ENCODE measurements around the gene VPREB3. TPM values are rescaled to one million over a fixed set of nuclear protein-coding genes. Genes with fewer than 3 reads are reported as not detected.

The VPREB3 gene
- total RNA-seq, 1 experiment from 2014 or later = 0.88 TPM

DNA sequence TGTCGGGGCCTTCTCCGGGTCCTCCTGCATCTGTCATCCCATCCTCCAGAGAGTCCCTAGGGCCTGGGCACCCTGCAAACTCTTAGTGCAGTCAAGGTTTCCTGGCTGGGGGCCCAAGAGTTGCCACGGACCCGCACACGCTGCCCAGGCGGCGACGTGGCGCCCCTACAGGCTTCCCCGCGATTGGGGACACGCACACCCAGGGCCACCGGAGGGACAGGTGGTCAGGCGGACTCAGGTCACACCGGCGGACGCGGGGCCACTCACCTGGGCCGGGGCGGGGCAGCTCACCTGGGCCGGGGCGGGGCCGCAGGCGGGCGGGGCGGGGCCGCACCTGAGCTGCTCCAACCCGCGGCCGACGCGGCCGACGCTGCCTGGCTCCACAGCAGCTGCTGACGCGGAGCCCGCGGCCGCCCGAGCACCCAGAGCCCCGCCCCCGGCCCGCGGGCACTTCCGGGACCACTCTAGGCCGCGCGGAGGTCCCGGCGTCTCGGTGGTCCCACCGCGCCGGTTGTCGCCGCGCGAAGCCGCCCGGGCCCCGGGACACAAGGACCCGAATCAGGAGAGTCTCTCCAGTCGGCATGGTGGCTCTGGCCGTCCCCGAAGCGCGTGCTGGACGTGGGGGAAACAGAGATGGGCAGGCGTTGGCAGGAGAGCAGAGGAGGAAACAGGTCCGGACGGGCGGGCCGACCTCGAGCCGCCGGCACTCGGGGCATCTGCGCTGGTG is 3.3 kb downstream of the VPREB3 start, which contains the start of gene ZNF70:
Gene ZNF70, minus strand, starts transcription at position 399 of the 727 bp plus-strand sequence. CDS start 5,972 bp downstream, outside the sequence.
- Histone ChIP-seq H3K9me3 (ENCODE audit: low read depth, low read length, poor library complexity, severe bottlenecking) (no peaks in the 10 kb centered on the region), H3K4me3 (ENCODE audit: low read depth, low read length, poor library complexity, severe bottlenecking) (peak within 1 kb of the TSS; percentile 75), H3K36me3 (ENCODE audit: insufficient read depth, low read length, poor library complexity, severe bottlenecking) (no peaks in the 10 kb centered on the region), H3K27ac (ENCODE audit: low read depth, low read length, poor library complexity, severe bottlenecking) (peak within 1 kb of the TSS; percentile 96), H3K4me1 (ENCODE audit: insufficient read depth, low read length, poor library complexity, severe bottlenecking) (peaks cover 4% of the 10 kb centered on the region), H3K27me3 (replicated peaks; ENCODE audit: insufficient read depth, low read depth, low read length, poor library complexity) (no peaks in the 10 kb centered on the region)
- peak; percentile 93 for DNase-seq (ENCODE audit: low spot score)
- no peak for TF ChIP-seq EZH2 (IDR thresholded peaks at IDR 0.05; ENCODE audit: borderline replicate concordance, low read depth, low read length, poor library complexity, severe bottlenecking)
- TF ChIP-seq, protein P1, sequence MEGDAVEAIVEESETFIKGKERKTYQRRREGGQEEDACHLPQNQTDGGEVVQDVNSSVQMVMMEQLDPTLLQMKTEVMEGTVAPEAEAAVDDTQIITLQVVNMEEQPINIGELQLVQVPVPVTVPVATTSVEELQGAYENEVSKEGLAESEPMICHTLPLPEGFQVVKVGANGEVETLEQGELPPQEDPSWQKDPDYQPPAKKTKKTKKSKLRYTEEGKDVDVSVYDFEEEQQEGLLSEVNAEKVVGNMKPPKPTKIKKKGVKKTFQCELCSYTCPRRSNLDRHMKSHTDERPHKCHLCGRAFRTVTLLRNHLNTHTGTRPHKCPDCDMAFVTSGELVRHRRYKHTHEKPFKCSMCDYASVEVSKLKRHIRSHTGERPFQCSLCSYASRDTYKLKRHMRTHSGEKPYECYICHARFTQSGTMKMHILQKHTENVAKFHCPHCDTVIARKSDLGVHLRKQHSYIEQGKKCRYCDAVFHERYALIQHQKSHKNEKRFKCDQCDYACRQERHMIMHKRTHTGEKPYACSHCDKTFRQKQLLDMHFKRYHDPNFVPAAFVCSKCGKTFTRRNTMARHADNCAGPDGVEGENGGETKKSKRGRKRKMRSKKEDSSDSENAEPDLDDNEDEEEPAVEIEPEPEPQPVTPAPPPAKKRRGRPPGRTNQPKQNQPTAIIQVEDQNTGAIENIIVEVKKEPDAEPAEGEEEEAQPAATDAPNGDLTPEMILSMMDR (conservative IDR thresholded peaks at IDR 0.05; ENCODE audit: low read depth, low read length) = peak; percentile 44
- ChIA-PET POLR2A (ENCODE audit: low non-redundant PET) (no interaction called here), CTCF (interaction anchor here (0.9 kb wide), 1 partner anchor 10 kb away, joined by 9 read pairs; no protein-coding TSS in a partner anchor)
- intact Hi-C loops (cut with micrococcal nuclease; ENCODE audit: unreplicated experiment) = no loop called here
- BruUV-seq (replicated peaks) = no TSS peak

DNA sequence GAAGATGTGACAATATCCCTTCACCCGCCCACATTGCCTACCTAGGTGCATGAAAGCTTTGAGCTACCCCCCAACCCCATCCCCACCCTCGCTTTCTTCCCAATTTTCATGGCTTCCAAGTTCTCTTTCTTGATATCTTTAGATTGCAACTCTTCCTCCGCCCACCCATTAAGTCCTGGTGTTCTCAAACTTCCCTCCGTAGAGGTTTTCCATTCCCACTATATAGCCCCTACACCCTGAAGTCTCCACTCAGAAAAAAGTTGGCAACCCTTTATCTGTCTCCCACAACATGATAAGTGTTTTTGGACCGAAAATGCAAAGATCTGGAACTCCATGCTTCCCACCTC is 3.9 kb downstream of the VPREB3 start:
- Histone ChIP-seq H3K4me3 (ENCODE audit: low read depth, low read length, poor library complexity, severe bottlenecking) (peak overlapping the region; percentile 75), H3K9me3 (ENCODE audit: low read depth, low read length, poor library complexity, severe bottlenecking) (no peaks in the 10 kb centered on the region), H3K27me3 (replicated peaks; ENCODE audit: insufficient read depth, low read depth, low read length, poor library complexity) (no peaks in the 10 kb centered on the region), H3K4me1 (ENCODE audit: insufficient read depth, low read length, poor library complexity, severe bottlenecking) (peaks cover 4% of the 10 kb centered on the region), H3K27ac (ENCODE audit: low read depth, low read length, poor library complexity, severe bottlenecking) (peak overlapping the region; percentile 96), H3K36me3 (ENCODE audit: insufficient read depth, low read length, poor library complexity, severe bottlenecking) (no peaks in the 10 kb centered on the region)
- intact Hi-C loops (cut with micrococcal nuclease; ENCODE audit: unreplicated experiment) = no loop called here
- BruUV-seq (replicated peaks) = no TSS peak
- DNase-seq (ENCODE audit: low spot score) = no peak
- CTCF ChIA-PET = interaction anchor here (0.9 kb wide), 1 partner anchor 10 kb away, joined by 9 read pairs; no protein-coding TSS in a partner anchor
- POLR2A ChIA-PET (ENCODE audit: low non-redundant PET) = no interaction called here
- TF ChIP-seq, protein P1 (conservative IDR thresholded peaks at IDR 0.05; ENCODE audit: low read depth, low read length) = no peak
- no peak for TF ChIP-seq EZH2 (IDR thresholded peaks at IDR 0.05; ENCODE audit: borderline replicate concordance, low read depth, low read length, poor library complexity, severe bottlenecking)

DNA sequence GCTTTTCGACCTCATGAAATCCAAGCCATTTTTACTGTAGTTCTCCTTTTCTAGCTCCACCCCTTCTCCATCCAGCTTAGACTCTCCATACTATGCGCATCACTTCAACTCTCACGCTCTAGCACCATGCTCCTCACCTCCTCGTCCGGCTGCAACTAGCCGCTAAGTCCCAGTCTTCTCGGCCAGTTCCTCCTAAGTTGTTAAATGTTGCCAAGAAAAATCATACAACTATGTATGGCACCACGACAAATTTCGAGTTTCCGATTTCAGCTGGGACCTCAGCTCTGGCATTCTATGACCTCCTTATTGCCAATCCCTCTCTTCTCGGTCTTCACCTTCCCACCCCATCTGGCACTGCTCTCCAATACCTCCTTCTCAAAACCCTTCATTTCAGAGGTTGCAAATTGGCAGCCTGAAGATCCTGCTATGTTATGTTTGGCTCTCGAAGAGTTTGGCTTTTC is 4.4 kb downstream of the VPREB3 start:
- Histone ChIP-seq H3K4me3 (ENCODE audit: low read depth, low read length, poor library complexity, severe bottlenecking) (peak overlapping the region; percentile 75), H3K4me1 (ENCODE audit: insufficient read depth, low read length, poor library complexity, severe bottlenecking) (peaks cover 4% of the 10 kb centered on the region), H3K27ac (ENCODE audit: low read depth, low read length, poor library complexity, severe bottlenecking) (peak overlapping the region; percentile 96), H3K36me3 (ENCODE audit: insufficient read depth, low read length, poor library complexity, severe bottlenecking) (peaks cover 4% of the 10 kb centered on the region), H3K27me3 (replicated peaks; ENCODE audit: insufficient read depth, low read depth, low read length, poor library complexity) (no peaks in the 10 kb centered on the region), H3K9me3 (ENCODE audit: low read depth, low read length, poor library complexity, severe bottlenecking) (no peaks in the 10 kb centered on the region)
- TF ChIP-seq, protein P1 (conservative IDR thresholded peaks at IDR 0.05; ENCODE audit: low read depth, low read length) = no peak
- no peak for TF ChIP-seq EZH2 (IDR thresholded peaks at IDR 0.05; ENCODE audit: borderline replicate concordance, low read depth, low read length, poor library complexity, severe bottlenecking)
- intact Hi-C loops (cut with micrococcal nuclease; ENCODE audit: unreplicated experiment) = no loop called here
- BruUV-seq (replicated peaks) = TSS peak; percentile 78
- ChIA-PET POLR2A (ENCODE audit: low non-redundant PET) (interaction anchor here (0.6 kb wide), 1 partner anchor 13 kb away, joined by 5 read pairs; no protein-coding TSS in a partner anchor), CTCF (no interaction called here)
- DNase-seq (ENCODE audit: low spot score) = no peak

All from A673 (cell line).